ENCODE measurements around the gene CNTN5. TPM values are rescaled to one million over a fixed set of nuclear protein-coding genes. Genes with fewer than 3 reads are reported as not detected.

Gene CNTN5
- total RNA-seq, 2 experiments from 2014 or later, result not detected

DNA sequence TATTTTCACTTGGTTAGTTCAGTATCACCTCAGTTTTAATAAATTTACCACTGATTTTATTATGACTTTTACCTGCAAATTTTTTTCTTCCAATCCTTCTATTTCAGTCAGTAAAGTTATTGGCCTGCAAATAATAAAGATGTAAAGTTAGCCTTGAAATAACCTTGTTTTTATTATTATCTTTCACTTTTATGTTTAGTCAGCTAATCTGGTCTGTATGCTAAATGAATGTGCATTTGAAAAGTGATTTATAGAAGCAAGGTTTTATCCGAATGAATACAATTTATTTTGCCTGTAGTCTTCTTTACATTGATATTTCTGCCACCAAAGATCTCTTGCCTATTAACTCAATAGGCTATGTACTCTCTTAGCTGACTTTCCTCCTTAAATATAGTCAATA lies 425.7 kb downstream of the CNTN5 start:
- POLR2A ChIA-PET, result no interaction called here
- Histone ChIP-seq H3K36me3 (ENCODE audit: insufficient read depth, low read length) (no peaks in the 10 kb centered on the region), H3K4me3 (ENCODE audit: low read length) (no peak overlapping the region), H3K27ac (ENCODE audit: low read depth in 1 of 2, low read length in 2 of 2) (no peak overlapping the region), H3K9me3 (ENCODE audit: control insufficient read depth in 1 of 2, insufficient read depth in 1 of 2, low read length in 2 of 2) (peaks cover 0 to 16% of the 10 kb centered on the region in 2 experiments), H3K27me3 (ENCODE audit: control insufficient read depth in 1 of 2, insufficient read depth in 2 of 2, low read length in 2 of 2) (no peaks in the 10 kb centered on the region), H3K4me1 (ENCODE audit: insufficient read depth, low read length) (no peaks in the 10 kb centered on the region)
- no peak overlapping the region for H3K27ac Mint-ChIP-seq
- ATAC-seq (ENCODE audit: poor library complexity) (no peak), DNase-seq (no peak)
- CTCF ChIA-PET, result no interaction called here
- no peak overlapping the region for H3K4me3 Mint-ChIP-seq
- no peaks in the 10 kb centered on the region for H3K9me3 Mint-ChIP-seq
- TF ChIP-seq, protein P1, sequence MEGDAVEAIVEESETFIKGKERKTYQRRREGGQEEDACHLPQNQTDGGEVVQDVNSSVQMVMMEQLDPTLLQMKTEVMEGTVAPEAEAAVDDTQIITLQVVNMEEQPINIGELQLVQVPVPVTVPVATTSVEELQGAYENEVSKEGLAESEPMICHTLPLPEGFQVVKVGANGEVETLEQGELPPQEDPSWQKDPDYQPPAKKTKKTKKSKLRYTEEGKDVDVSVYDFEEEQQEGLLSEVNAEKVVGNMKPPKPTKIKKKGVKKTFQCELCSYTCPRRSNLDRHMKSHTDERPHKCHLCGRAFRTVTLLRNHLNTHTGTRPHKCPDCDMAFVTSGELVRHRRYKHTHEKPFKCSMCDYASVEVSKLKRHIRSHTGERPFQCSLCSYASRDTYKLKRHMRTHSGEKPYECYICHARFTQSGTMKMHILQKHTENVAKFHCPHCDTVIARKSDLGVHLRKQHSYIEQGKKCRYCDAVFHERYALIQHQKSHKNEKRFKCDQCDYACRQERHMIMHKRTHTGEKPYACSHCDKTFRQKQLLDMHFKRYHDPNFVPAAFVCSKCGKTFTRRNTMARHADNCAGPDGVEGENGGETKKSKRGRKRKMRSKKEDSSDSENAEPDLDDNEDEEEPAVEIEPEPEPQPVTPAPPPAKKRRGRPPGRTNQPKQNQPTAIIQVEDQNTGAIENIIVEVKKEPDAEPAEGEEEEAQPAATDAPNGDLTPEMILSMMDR (IDR thresholded peaks at IDR 0.05), result no peak
- H3K4me1 Mint-ChIP-seq (ENCODE audit: low read depth), result no peaks in the 10 kb centered on the region
- no peaks in the 10 kb centered on the region for H3K36me3 Mint-ChIP-seq (ENCODE audit: low read depth)
- H3K27me3 Mint-ChIP-seq, result no peaks in the 10 kb centered on the region
- intact Hi-C loops (cut with DNase I, micrococcal nuclease), result loop anchor here in 1 of 2 experiments (5.0 kb wide), 1 partner anchor 49 kb away; no protein-coding TSS in a partner anchor

DNA sequence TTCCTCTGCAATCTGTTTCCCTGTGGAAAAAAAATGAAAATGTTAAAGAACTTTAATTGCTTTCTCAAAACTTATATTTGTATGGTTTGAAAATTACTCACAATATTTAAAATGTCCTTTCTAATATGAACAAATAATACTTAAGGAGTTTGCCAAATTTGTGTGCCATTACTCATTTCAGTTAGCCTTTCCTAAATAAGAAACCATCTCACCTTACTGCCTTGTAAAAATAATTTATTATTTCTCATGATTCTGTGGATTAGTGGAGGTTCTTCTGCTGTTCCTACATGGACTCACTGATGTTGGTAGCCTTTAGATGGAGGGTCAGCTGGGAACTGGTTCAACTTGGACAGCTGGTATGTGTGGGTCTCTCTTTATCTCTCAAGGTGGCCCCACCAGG lies 428.6 kb downstream of the CNTN5 start:
- Histone ChIP-seq H3K9me3 (ENCODE audit: control insufficient read depth in 1 of 2, insufficient read depth in 1 of 2, low read length in 2 of 2) (peaks cover 0 to 12% of the 10 kb centered on the region in 2 experiments), H3K27me3 (ENCODE audit: control insufficient read depth in 1 of 2, insufficient read depth in 2 of 2, low read length in 2 of 2) (no peaks in the 10 kb centered on the region), H3K36me3 (ENCODE audit: insufficient read depth, low read length) (no peaks in the 10 kb centered on the region), H3K4me3 (ENCODE audit: low read length) (no peak overlapping the region), H3K27ac (ENCODE audit: low read depth in 1 of 2, low read length in 2 of 2) (no peak overlapping the region), H3K4me1 (ENCODE audit: insufficient read depth, low read length) (no peaks in the 10 kb centered on the region)
- Mint-ChIP-seq H3K27ac (no peak overlapping the region), H3K4me1 (ENCODE audit: low read depth) (no peaks in the 10 kb centered on the region), H3K36me3 (ENCODE audit: low read depth) (no peaks in the 10 kb centered on the region), H3K27me3 (no peaks in the 10 kb centered on the region), H3K4me3 (no peak overlapping the region), H3K9me3 (peaks cover 3% of the 10 kb centered on the region)
- POLR2A ChIA-PET, result no interaction called here
- TF ChIP-seq, protein P1 (IDR thresholded peaks at IDR 0.05), result no peak
- ATAC-seq (ENCODE audit: poor library complexity) (no peak), DNase-seq (no peak)
- CTCF ChIA-PET, result no interaction called here
- intact Hi-C loops (cut with DNase I, micrococcal nuclease), result loop anchor here in 1 of 2 experiments (5.0 kb wide), 1 partner anchor 52 kb away; no protein-coding TSS in a partner anchor

DNA sequence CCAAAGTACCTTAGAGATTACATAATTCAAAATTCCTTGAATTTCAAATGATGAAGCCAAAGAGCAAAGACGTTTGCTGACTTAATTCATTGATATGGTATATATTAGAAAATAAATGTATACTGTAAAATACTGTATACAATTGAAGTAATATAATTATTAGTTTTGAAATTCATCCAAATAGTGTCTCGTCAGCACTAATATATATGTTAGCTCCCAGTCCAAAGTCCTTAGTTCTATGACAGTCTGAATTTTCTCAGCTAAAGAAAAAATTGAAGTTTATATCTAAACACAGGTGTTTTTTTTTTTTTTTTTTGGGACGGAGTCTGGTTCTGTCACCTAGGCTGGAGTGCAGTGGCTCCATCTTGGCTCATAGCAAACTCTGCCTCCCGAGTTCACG lies 431.3 kb downstream of the CNTN5 start:
- H3K36me3 ChIP-seq (ENCODE audit: insufficient read depth, low read length), result no peaks in the 10 kb centered on the region
- no peak overlapping the region for H3K27ac Mint-ChIP-seq
- DNase-seq (no peak), ATAC-seq (ENCODE audit: poor library complexity) (no peak)
- H3K9me3 Mint-ChIP-seq, result peaks cover 7% of the 10 kb centered on the region
- H3K4me3 ChIP-seq (ENCODE audit: low read length), result no peak overlapping the region
- no peak overlapping the region for H3K4me3 Mint-ChIP-seq
- no peaks in the 10 kb centered on the region for H3K27me3 ChIP-seq (ENCODE audit: control insufficient read depth in 1 of 2, insufficient read depth in 2 of 2, low read length in 2 of 2)
- no peaks in the 10 kb centered on the region for H3K27me3 Mint-ChIP-seq
- H3K4me1 ChIP-seq (ENCODE audit: insufficient read depth, low read length), result no peaks in the 10 kb centered on the region
- H3K9me3 ChIP-seq (ENCODE audit: control insufficient read depth in 1 of 2, insufficient read depth in 1 of 2, low read length in 2 of 2), result peaks cover 0 to 8% of the 10 kb centered on the region in 2 experiments
- TF ChIP-seq, protein P1 (IDR thresholded peaks at IDR 0.05), result no peak
- H3K27ac ChIP-seq (ENCODE audit: low read depth in 1 of 2, low read length in 2 of 2), result no peak overlapping the region
- POLR2A ChIA-PET, result no interaction called here
- CTCF ChIA-PET, result no interaction called here
- no peaks in the 10 kb centered on the region for H3K36me3 Mint-ChIP-seq (ENCODE audit: low read depth)
- intact Hi-C loops (cut with DNase I, micrococcal nuclease), result no loop called here
- H3K4me1 Mint-ChIP-seq (ENCODE audit: low read depth), result no peaks in the 10 kb centered on the region

Measured in CD4-positive, alpha-beta T cell (primary cell).